ENCODE results near the gene CPNE7. TPM values are rescaled to one million over a fixed set of nuclear protein-coding genes. Genes with fewer than 3 reads are reported as not detected.

CPNE7 gene
- polyA plus RNA-seq, 1 donor from 2014 or later = 0.15 TPM

DNA sequence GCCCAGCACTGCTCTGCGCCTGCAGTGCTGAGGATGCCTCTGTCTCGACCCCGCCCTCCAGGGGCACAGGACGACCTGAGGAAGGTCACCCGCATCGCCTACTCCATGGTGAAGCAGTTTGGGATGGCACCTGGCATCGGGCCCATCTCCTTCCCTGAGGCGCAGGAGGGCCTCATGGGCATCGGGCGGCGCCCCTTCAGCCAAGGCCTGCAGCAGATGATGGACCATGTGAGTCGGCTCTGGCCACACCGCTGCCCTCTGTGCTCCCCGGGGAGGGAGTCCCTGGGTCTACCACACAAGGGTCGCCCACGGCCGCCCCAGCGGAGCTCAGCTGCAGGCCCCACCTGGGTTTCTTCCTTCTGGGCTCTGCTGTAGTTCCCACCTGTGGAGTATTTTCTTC, 21.8 kb upstream of the CPNE7 start:
- H3K9me2 ChIP-seq (ENCODE audit: insufficient read depth, low read length) = no peaks in the 10 kb centered on the region

DNA sequence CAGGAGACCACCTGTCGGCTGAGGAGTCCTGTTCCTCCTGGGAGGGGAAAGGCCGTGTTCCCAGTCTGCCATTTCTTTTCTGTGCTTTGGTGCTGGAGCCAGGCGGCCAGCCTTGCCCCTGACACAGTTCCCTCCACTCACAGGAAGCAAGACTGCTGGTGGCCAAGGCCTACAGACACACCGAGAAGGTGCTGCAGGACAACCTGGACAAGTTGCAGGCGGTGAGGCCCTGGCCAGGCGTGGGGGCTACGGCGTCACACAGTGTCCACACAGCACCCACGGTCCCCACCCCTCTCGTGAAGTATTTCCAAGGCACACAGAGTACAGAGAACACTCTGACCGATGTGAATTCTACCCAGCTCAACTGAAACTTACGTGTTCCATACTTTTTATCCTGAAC, 21.2 kb upstream of the CPNE7 start:
- Histone ChIP-seq H3K27ac (ENCODE audit: low read length) (no peak overlapping the region), H3K36me3 (ENCODE audit: insufficient read depth, low read length) (no peaks in the 10 kb centered on the region), H3K4me3 (ENCODE audit: low read length) (no peak overlapping the region), H3F3A (ENCODE audit: insufficient read depth, low read length, poor library complexity, severe bottlenecking) (no peaks in the 10 kb centered on the region), H3K79me2 (replicated peaks; ENCODE audit: insufficient read depth, low read length) (no peaks in the 10 kb centered on the region), H3K27me3 (ENCODE audit: insufficient read depth, low read depth, low read length) (no peaks in the 10 kb centered on the region), H3K9me3 (ENCODE audit: low read length) (no peaks in the 10 kb centered on the region), H3K9ac (ENCODE audit: low read length) (no peak overlapping the region), H4K20me1 (ENCODE audit: insufficient read depth) (no peaks in the 10 kb centered on the region), H3K4me2 (ENCODE audit: low read length) (no peak overlapping the region), H3K9me2 (ENCODE audit: insufficient read depth, low read length) (no peaks in the 10 kb centered on the region), H2AFZ (ENCODE audit: low read depth, low read length) (no peak overlapping the region)
- TF ChIP-seq, protein P1, sequence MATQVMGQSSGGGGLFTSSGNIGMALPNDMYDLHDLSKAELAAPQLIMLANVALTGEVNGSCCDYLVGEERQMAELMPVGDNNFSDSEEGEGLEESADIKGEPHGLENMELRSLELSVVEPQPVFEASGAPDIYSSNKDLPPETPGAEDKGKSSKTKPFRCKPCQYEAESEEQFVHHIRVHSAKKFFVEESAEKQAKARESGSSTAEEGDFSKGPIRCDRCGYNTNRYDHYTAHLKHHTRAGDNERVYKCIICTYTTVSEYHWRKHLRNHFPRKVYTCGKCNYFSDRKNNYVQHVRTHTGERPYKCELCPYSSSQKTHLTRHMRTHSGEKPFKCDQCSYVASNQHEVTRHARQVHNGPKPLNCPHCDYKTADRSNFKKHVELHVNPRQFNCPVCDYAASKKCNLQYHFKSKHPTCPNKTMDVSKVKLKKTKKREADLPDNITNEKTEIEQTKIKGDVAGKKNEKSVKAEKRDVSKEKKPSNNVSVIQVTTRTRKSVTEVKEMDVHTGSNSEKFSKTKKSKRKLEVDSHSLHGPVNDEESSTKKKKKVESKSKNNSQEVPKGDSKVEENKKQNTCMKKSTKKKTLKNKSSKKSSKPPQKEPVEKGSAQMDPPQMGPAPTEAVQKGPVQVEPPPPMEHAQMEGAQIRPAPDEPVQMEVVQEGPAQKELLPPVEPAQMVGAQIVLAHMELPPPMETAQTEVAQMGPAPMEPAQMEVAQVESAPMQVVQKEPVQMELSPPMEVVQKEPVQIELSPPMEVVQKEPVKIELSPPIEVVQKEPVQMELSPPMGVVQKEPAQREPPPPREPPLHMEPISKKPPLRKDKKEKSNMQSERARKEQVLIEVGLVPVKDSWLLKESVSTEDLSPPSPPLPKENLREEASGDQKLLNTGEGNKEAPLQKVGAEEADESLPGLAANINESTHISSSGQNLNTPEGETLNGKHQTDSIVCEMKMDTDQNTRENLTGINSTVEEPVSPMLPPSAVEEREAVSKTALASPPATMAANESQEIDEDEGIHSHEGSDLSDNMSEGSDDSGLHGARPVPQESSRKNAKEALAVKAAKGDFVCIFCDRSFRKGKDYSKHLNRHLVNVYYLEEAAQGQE (IDR thresholded peaks at IDR 0.05; ENCODE audit: borderline replicate concordance) = no peak

More for the DNA sequence above, 21.8 kb upstream of the CPNE7 start:
- no peak overlapping the region for H3K4me3 ChIP-seq (ENCODE audit: low read length)
- no peaks in the 10 kb centered on the region for H3K27me3 ChIP-seq (ENCODE audit: insufficient read depth, low read depth, low read length)
- H3K4me2 ChIP-seq (ENCODE audit: low read length) = no peak overlapping the region
- no peaks in the 10 kb centered on the region for H3K36me3 ChIP-seq (ENCODE audit: insufficient read depth, low read length)
- H2AFZ ChIP-seq (ENCODE audit: low read depth, low read length) = no peak overlapping the region
- TF ChIP-seq, protein P1 (IDR thresholded peaks at IDR 0.05; ENCODE audit: borderline replicate concordance) = no peak
- TF ChIP-seq MXI1 (conservative IDR thresholded peaks at IDR 0.05; ENCODE audit: poor library complexity, severe bottlenecking) = no peak
- no peak for TF ChIP-seq POLR2AphosphoS5 (IDR thresholded peaks at IDR 0.05)
- TF ChIP-seq, protein P2, sequence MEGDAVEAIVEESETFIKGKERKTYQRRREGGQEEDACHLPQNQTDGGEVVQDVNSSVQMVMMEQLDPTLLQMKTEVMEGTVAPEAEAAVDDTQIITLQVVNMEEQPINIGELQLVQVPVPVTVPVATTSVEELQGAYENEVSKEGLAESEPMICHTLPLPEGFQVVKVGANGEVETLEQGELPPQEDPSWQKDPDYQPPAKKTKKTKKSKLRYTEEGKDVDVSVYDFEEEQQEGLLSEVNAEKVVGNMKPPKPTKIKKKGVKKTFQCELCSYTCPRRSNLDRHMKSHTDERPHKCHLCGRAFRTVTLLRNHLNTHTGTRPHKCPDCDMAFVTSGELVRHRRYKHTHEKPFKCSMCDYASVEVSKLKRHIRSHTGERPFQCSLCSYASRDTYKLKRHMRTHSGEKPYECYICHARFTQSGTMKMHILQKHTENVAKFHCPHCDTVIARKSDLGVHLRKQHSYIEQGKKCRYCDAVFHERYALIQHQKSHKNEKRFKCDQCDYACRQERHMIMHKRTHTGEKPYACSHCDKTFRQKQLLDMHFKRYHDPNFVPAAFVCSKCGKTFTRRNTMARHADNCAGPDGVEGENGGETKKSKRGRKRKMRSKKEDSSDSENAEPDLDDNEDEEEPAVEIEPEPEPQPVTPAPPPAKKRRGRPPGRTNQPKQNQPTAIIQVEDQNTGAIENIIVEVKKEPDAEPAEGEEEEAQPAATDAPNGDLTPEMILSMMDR (IDR thresholded peaks at IDR 0.05; ENCODE audit: poor library complexity, severe bottlenecking) = no peak
- TF ChIP-seq EP300 (conservative IDR thresholded peaks at IDR 0.05; ENCODE audit: poor library complexity, severe bottlenecking) = no peak
- TF ChIP-seq SMC3 (conservative IDR thresholded peaks at IDR 0.05; ENCODE audit: poor library complexity) = no peak
- no peak for TF ChIP-seq RAD21 (conservative IDR thresholded peaks at IDR 0.05)
- TF ChIP-seq TAF1 (IDR thresholded peaks at IDR 0.05; ENCODE audit: low read depth) = no peak
- TF ChIP-seq EZH2 (IDR thresholded peaks at IDR 0.05; ENCODE audit: borderline replicate concordance, insufficient read depth, low read length, poor library complexity, severe bottlenecking) = no peak
- H3K27ac ChIP-seq (ENCODE audit: low read length) = no peak overlapping the region
- no peaks in the 10 kb centered on the region for H3K9me3 ChIP-seq (ENCODE audit: low read length)
- no peaks in the 10 kb centered on the region for H4K20me1 ChIP-seq (ENCODE audit: insufficient read depth)
- no peaks in the 10 kb centered on the region for H3F3A ChIP-seq (ENCODE audit: insufficient read depth, low read length, poor library complexity, severe bottlenecking)
- no peak overlapping the region for H3K9ac ChIP-seq (ENCODE audit: low read length)
- no peaks in the 10 kb centered on the region for H3K79me2 ChIP-seq (replicated peaks; ENCODE audit: insufficient read depth, low read length)
